Stimulated activated CD4-positive, alpha-beta T cell treated with anti-CD3 and anti-CD28 coated beads, TNF-alpha, amount 100 ng/mL, for 1 hour (primary cell): ENCODE measurements around the gene RNF227.
A peak's percentile ranks its signal among the peaks of the same experiment; 100 is the strongest.

ENCODE experiments used
- DNase-seq, 3 donors: peaks; one replicate each; pipeline ENCODE4 v3.0.0-alpha.2; 2020; ENCODE audit warnings: low read depth in 3 of 3, low spot score in 1 of 3

The RNF227 gene

DNA sequence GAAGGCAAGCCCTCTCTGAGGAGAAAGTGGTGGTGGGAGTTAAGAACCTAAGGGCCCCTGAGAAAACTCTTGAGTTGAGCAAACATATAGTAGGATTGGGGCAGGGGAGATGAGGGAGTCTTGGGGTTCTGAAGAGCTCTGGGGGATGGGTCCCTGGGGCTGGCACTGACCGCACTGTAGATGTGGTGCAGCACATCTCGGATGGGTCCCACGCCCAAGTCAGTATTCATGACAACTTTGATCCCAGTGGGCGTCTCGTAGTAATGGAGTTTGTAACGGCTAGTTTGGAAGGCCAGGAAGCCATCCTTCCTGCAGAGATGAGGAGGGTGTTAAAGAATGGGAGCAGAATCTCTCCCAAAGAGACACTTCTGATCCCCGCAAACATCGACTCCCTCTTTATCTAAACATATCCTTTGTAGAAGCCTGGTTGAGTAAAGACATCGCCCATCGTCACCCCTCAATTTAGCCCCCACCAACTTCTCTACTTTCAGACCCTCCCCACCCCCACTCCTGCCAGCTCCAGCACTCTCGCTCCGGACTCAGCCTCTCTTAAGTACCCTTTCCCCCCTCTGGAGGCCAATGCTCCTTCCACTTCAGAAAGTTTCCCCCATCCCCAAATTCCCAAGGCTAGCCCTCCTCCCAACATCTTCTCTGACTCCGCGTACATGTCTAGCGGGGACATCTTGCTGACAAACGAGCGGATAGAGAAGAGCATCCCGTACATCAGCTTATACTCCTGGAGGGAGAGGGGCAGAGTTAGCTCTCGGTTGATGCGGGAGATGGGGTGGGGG lies 14.9 kb upstream of the RNF227 start:
- DNase-seq = no peak

DNA sequence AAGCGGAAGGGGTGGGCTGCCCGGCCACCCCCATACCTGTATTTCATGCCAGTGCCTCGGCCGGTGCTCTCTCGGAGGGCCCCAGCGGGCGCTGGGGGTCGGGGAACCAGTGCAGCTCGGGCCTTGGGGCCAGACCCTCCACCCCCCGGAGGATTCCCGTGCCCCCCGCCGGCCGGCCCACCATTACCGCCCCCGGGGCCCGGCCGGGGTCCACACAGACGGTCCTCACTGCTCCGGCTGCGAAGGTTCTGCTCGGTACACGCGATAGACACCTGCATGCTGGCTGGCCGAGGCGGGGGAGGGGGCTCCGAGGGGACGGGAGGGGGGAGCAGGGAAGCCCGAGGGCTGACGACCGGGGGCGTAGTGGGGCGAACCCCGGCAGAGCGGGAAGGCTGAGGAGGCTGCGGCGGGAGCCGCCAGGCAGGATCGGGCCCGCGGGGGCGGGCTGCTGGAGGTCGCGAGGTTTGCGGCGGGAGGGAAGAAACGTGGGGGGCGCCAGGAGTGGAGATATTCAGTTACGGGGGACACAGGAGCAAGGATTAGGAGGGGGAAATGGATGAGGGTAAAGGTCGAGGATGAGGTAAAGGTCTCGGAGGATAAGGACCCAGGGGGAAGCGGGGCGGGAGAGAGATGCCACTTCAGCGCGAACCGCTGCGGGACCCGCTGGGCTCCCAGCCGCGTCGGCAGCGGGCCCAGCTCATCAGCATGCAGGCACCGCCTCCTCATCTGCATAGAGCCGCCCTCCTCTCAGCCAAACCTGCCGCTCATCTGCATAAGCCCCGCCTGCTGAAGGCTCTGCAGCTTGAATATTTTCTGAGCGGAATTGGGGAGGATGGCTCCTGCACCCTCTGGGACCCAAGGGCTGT lies 13.3 kb upstream of the RNF227 start, which contains the start of gene KCNAB3:
KCNAB3 (minus strand) TSS at position 699 of the 866 bp plus-strand sequence; CDS start at position 278, 421 bp downstream.
- DNase-seq = peak in 1 of 3 donors; percentile 33

DNA sequence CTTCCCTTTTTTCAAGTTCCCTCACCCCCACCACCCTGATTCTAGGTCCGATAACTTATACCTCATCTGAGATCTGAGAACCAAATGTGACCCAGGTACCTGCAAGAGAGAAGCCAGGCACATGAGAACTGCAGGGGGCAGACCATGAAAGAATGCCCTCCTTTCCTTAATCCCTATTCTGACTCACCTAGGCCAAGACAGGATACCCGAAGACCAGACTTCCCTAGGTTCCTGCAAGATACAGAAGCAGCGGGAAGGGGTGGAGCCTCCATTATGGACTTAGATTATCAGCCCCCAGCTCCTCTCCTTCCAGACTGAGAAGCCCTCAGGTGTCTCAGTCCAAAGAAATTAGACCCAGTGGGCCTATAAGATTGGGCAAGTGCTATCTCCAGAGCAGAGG lies 11.5 kb upstream of the RNF227 start:
- DNase-seq = no peak

DNA sequence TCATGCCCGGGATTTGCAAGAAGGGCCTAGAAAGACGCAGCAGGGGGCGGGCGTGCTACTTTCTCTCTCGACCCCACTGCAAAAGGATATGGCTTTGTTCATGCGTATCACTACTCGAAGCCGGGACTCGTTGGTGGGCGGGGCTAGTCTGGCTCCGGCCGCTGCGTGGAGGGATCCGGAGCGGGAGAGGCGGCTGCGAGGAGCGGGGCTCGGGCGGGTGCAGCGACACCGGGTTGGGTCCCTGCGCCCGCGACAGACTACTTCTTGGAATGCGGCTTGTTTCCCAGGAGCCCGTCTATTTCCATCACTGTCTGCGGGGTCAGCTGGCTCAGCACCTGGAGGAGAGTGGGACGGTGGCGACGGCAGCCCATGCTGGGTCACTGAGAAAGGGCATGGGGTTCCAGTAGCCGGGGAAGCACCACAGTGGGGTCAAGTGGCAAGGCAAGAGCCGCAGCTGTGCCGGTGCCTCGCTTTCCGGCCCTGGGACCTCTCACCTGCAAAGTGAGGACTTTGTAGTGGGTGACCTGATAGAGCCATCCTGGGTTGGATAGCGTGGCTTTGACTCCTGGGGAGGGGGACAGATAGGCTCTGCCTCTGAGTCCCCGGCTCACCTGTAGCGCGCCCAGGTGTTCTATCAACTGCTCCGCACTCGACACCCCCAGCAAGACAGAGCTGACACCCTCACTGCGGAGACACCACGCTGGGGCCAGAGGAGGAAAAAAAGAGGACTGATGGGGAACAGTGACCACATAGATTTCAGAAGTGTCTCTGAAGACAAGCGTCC lies 6.9 kb upstream of the RNF227 start:
- peak; percentile 60 to 73 (median 64) for DNase-seq

DNA sequence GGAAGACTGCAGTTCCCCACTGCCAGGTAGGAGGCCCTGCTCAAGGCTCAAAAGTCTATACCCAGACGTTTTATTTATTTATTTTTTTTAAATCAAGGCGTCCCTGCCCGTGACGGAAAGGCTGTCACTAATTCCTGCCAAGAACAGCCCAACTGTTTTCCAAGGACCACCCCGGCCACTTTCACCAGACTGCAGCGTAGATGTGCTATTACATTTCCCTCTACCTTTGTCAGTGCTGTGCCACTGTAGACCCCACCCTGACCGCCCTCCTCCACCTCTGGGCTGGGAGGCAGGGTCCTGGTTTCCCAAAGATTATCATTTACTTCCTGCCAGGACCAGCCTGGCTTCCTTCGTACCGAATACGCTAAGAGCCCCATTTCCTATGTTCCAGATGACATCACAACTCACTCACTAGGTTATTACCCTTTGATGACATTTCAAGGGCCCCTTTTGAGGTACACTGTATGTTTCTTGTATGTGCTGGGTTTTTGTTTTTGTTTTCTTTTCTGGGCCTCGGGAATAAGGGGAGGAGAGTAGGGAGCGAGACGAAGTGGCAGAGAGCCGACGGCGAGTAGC lies 6.3 kb upstream of the RNF227 start:
- DNase-seq = no peak

DNA sequence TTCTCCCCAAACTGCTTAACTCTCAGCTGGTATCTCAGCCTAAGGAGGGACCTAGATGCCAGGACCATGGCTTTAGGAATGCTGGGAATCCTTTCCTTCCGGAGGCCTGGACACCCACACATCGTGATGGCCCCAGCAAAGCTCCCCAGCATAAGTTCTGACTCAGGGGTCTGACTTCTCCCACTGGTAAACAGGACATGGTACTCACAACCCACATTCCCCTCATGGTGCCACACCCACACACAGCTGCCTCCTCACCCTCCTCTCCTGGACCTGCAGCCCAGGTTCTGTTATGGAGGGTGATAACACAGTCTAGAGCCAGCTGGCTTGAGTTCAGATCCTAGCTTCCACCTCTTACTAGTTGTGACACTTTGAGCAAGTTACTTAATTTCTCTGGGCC lies 719 bp upstream of the RNF227 start:
- no peak for DNase-seq

DNA sequence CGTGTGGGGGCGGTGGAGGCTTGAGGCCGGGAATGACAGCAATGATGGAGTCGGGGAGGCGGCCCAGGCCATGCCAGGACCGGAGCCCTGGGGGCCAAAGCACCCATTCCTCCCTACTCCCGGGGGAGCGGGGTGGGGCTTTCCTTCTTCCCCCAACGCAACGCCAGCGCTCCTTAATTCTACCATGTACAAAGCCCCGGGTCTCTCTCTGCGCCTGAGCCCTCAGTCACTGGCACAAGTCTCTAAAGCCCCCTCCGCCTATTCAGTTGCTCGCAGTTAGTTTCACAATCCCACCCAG lies 245 bp upstream of the RNF227 start:
- no peak for DNase-seq

DNA sequence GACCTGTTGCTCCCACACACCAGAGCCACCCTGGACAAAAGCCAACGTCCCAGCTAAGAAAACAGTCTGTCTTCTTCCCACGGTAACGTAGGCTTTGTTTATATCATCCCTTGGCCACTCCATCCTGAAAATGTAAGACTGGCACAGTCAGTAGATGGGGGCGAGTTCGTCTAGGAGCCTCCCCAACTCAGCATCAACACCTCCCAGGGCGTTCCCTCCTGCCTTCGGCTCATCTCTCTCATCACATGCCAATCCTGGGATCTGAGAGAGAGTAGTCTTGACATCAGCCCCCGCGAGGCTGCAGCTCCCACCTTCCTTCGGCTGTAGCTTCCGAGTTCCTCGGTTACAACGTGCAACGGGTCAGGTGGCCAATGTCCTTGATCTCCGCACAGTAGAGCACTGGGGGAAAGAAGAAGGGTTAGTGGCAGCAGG lies 894 bp downstream of the RNF227 start:
- DNase-seq = no peak

DNA sequence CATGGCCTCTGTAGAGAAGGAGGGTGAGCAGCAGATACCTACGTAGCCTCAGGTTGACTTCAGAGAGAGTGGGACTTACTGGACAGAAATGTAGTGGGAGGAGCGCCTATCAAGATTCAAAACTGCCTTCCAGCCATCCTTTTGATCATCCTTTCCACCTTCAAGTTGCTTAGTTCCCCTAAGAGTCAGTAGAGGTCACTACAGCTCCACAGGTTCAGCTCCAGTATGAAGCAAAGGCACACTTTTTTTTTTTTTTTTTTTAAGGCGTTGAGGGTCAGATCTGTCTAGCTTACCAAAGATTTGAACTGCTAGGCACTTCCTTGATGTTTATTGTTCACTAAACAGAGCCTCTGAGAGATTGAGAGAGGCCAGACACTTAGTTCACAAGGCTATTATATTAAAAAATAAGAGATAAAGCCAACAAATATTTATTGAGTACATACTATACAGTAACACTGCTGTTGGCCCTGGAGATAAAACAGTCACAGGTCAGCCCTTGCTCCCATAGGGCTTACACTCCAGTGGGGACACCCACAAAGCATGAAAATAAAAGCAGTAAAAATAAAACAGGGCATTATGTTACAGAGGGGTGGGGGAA lies 3.1 kb downstream of the RNF227 start:
- no peak for DNase-seq

DNA sequence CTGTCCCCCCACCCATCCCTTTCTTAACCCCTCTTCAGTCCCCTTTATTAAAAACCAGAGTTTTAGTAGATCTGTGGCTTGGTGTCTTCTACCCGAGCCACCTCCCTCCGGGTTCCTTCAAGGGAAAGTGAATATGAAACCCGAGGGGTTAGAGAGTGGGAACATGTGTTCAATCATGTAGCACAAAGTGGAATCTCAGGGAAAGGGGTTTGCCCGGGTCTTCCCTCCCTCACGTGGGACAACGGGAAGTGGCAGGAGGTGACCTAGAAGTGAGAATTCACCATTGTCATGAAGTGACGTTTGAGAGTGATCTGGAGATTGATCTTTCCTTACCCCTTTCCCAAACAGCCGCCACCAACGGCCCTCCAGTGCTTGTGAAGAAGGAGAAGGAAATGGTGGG lies 5.0 kb downstream of the RNF227 start:
- DNase-seq = no peak

DNA sequence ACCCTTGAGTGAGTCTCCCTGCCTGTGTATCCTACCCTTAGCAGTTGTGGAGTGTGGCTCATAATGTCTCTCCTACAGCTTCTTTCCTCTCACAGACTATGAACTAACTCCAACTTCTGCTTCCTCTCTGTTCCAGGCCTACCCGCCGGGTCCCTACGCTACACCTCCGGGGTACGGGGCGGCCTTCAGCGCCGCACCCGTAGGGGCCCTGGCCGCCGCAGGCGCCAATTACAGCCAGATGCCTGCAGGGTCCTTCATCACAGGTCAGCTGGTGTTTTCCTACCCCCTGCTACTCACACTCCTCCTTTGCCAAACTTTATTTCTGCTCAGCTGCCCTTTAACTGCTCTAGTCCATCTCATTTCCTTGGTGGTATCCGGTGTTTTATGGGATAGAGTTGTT lies 5.4 kb downstream of the RNF227 start:
- no peak for DNase-seq

DNA sequence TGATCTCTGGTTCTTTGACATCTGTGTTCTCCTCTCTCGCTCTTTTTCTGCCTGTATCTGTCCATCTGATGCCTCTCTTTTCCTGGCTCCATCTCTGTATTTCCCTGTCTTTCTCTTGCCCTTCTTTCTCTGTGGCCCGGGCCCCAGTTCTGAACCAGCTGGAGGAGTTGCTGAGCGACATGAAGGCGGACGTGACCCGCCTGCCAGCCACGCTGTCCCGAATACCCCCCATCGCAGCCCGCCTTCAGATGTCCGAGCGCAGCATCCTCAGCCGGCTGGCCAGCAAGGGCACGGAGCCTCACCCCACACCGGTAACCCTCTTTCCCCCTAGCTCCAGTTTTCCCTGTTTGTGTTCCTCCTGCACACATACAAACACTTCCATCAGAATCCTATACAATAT lies 5.8 kb downstream of the RNF227 start:
- DNase-seq = no peak

DNA sequence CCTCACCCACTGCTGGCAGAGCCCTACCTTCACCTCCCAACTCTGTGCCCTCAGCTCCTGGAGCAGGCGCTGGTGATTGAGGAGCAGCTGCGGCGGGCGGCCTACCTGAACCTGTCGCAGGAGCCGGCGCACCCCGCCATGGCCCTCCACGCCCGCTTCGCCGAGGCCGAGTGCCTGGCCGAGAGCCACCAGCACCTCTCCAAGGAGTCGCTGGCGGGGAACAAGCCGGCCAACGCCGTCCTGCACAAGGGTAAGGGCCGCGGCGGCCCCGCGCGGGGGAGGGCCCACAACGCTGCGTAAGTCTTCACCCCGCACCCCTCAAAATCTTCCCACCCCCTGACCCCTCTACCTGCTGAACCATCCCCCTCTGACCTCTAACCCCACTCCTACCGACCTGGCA lies 7.0 kb downstream of the RNF227 start:
- no peak for DNase-seq

DNA sequence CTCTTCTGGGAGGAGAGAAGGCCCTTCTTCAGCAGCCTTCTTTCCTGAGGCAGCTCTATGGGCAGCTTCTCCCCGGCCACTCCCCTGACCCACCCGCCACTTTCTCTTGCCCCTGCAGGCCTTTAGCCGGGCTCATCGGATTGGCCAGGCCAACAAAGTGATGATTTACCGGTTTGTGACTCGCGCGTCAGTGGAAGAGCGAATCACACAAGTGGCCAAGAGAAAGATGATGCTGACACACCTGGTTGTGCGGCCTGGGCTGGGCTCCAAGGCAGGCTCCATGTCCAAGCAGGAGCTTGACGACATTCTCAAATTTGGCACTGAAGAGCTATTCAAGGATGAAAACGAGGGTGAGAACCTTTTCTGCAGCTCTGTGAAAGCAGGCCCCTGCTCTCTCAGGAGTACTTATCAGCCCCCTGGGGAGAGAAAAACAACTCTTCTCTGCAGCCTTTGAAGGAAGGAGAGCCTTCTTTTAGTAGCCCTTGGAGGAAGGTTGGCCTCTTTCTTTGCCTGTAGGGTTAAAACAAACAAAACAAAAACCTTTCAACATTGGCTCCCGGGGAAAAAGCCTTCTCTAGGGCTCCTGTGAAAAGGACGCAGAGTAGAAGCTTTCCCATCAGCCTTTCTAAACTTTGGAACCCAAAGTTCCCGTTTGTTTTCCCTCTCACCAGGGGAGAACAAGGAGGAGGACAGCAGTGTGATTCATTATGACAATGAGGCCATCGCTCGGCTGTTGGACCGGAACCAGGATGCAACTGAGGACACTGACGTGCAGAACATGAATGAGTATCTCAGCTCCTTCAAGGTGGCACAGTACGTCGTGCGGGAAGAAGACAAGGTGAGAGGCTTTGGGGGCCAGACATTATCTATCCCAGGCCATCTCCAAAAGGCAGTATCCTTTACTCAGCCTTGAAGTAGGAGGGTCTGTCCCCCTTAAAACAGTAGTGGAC lies 12.7 kb downstream of the RNF227 start:
- no peak for DNase-seq

DNA sequence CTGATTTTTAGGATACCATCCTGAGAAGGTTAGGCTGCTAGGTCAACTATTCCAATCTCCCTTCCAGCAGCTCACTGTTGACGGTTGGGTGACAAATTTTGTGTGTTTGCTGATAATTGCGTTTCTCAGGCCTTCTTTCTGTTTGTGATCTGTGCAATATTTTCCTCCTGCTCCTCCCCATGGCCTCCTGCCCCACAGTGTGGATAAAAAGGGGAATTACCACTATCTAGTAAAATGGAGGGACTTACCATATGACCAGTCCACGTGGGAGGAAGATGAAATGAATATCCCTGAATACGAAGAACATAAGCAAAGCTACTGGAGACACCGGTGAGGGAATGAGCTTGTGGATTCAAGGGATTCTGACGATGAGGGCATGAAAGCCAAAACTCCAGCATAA lies 18.3 kb downstream of the RNF227 start:
- DNase-seq = no peak

DNA sequence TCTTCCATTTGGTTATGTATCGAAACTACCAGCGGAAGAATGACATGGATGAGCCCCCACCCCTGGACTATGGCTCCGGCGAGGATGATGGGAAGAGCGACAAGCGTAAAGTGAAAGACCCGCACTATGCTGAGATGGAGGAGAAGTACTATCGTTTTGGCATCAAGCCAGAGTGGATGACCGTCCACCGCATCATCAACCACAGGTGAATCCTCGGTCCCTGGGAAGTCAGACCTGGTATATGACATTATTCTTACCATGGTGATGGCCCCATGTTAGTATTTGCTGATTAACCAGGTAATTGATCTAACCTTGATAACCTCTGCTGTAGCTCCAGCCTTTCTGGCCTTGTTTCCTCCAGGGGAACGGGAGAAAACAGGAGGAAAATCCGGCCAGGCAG lies 19.0 kb downstream of the RNF227 start:
- no peak for DNase-seq

DNA sequence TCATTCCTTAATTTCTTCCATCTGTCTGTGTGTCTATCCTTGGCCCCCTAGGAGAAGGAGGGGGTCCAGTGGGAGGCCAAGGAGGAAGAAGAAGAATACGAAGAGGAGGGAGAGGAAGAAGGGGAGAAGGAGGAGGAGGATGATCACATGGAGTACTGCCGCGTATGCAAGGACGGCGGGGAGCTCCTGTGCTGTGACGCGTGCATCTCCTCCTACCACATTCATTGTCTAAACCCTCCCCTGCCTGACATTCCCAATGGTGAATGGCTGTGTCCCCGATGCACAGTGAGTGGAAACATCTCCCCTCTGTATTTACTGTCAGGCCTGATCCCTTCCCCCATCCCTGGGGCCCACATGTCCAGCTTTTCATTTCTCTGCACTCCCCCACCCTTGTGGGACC lies 21.2 kb downstream of the RNF227 start:
- no peak for DNase-seq

DNA sequence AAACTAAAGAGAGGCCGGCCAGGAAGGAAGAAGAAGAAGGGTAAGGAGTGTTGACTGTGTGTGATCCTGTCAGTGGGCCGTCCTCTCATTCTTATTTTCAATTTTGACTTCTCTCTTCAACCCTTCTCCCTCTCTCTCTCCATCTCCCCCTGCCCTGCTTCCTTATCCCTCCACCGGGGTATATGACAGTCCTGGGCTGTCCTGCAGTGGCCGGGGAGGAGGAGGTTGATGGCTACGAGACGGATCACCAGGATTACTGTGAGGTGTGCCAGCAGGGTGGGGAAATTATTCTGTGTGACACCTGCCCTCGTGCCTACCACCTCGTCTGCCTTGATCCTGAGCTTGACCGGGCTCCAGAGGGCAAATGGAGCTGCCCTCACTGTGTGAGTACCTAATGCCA lies 21.9 kb downstream of the RNF227 start:
- no peak for DNase-seq

DNA sequence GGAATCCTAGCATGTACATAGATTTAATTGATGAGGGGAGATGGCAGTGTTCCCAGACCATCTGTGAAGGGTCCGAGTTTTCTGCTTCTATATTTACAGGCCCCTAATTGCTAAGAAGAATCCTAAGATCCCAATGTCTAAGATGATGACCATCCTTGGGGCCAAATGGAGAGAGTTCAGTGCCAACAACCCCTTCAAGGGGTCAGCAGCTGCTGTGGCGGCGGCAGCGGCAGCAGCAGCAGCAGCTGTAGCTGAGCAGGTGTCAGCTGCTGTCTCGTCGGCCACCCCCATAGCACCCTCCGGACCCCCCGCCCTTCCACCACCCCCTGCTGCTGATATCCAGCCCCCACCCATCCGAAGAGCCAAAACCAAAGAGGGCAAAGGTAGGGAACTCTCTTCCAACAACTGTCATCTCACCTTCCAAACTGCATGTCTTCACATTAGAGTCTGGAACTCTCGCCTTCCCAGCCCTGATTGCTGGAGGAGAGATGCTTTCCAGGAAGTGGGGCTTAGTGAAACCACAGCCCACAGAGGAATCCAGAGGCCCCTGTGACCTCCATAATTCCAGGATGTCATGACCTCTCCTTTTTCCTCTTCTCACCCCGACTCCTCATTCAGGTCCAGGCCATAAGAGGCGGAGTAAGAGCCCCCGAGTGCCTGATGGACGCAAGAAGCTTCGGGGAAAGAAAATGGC lies 22.8 kb downstream of the RNF227 start:
- no peak for DNase-seq
